ENCODE measurements around the gene SLC2A9.

DNA sequence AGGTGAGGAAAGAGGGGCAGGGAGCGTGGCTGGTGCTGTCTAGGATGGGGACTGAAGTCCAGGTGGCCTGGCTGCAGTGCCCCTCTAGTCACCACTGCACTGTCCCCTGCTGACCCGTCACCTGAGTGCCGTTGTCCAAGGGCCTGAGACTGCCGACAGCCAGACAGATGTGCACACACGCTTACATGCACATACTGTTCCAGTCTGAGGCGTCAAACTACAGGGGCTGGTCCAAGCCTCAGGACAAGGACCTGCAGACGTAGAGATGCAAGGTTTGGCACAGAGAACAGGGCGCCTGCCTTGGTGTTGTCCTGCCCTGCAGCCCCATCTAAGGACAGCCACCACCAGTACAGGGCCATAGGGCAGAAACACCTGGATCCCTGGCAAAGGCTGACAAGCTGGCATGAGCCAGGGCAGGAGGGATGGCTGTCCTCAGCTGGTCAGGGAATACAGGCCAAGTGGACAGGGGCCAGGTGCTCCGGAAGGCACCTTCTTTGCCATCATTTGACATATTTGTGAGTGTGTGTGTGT lies 1.7 kb downstream of the SLC2A9 start:
- TF ChIP-seq, protein P1, sequence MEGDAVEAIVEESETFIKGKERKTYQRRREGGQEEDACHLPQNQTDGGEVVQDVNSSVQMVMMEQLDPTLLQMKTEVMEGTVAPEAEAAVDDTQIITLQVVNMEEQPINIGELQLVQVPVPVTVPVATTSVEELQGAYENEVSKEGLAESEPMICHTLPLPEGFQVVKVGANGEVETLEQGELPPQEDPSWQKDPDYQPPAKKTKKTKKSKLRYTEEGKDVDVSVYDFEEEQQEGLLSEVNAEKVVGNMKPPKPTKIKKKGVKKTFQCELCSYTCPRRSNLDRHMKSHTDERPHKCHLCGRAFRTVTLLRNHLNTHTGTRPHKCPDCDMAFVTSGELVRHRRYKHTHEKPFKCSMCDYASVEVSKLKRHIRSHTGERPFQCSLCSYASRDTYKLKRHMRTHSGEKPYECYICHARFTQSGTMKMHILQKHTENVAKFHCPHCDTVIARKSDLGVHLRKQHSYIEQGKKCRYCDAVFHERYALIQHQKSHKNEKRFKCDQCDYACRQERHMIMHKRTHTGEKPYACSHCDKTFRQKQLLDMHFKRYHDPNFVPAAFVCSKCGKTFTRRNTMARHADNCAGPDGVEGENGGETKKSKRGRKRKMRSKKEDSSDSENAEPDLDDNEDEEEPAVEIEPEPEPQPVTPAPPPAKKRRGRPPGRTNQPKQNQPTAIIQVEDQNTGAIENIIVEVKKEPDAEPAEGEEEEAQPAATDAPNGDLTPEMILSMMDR (conservative IDR thresholded peaks at IDR 0.05; ENCODE audit: low read length) = no peak
- no peak for TF ChIP-seq EZH2phosphoT487 (IDR thresholded peaks at IDR 0.05; ENCODE audit: borderline replicate concordance, low read depth, low read length)

Measured in OCI-LY7 (cell line).